ENCODE results near the gene RSRC1.
"Not testable (repeated sequence)": the region's sequence is repeated elsewhere in the genome, so short reads cannot be mapped to it uniquely, and the experiment has no call there.

The RSRC1 gene

DNA sequence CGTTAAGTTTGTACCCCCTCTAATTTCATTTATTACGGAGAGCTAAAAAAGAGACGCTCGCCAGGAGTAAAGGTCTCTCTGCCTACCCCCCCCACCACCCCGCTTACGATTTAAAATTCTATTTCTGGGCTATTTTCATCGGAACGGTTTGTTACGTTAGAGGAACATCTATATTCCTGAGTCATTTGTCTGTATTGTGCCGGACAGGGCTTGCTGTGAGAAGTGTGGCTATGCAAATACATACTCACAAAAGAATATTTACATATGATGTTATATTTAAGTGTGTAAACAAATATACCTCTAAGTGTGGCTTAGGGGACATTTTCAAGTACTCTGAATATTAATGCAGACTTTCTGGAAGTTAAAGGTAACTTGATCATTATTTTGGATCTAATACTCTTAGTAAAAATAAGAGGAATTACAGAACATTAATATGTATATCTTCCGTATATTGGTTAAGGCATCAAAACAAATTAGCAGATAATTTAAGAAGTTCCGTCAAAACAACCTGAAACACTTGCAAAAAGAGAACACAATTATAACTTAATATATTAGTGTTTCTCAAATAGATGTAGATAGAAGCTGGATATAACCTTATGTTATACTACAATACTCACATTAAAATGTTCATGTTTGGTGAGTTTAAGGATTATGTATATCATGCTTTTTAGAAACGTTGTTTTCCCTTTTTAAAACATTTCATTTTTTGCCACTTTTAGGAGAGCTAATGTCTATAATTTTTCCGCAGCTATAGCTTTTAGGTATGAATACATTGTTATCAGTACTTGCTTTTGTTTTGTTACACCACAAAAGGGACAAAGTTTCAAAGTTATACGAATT lies 2.1 kb upstream of the RSRC1 start:
- H3K79me2 ChIP-seq (ENCODE audit: control insufficient read depth, insufficient read depth, low read length, unreplicated experiment): peaks cover 55% of the 10 kb centered on the region
- peak overlapping the region; percentile 44 for H2AFZ ChIP-seq (ENCODE audit: low read length, unreplicated experiment)
- H3K4me1 ChIP-seq (ENCODE audit: control insufficient read depth, insufficient read depth, low read length, unreplicated experiment): peaks cover 12% of the 10 kb centered on the region
- no peak overlapping the region for H3K27ac ChIP-seq (ENCODE audit: low read depth, low read length)
- no peaks in the 10 kb centered on the region for H3K27me3 ChIP-seq (ENCODE audit: insufficient read depth, low read length)
- peak overlapping the region; percentile 96 for H3K4me3 ChIP-seq (ENCODE audit: low read depth, low read length)
- no peaks in the 10 kb centered on the region for H3K36me3 ChIP-seq (ENCODE audit: insufficient read depth, low read length)

DNA sequence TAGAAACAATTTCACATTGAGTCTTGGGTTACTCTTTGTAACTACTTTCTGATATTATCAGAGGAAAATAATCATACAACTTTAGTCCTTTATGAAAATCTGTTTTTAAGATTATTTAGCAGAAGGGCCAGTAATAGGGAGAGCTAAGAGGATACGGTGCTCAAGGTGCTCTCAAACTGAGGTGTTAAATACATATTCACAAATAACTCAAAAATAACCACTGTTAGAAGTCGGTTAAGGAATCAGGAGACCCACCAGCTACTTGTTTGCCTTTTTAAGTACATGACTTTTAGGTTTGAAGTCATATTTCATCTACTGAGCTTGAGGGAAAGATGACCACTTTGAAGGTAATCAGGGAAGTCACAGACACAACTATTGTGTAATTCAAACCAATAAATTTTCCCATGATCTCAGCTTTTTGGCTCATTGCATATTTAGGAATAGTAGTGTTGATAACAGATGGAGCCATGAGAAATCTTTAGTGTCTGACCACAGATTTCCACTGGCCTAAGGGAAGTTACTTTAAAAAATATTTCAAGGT lies 1.4 kb upstream of the RSRC1 start:
- H3K27ac ChIP-seq (ENCODE audit: low read depth, low read length): no peak overlapping the region
- H2AFZ ChIP-seq (ENCODE audit: low read length, unreplicated experiment): no peak overlapping the region
- H3K27me3 ChIP-seq (ENCODE audit: insufficient read depth, low read length): no peaks in the 10 kb centered on the region
- no peak overlapping the region for H3K4me3 ChIP-seq (ENCODE audit: low read depth, low read length)
- no peaks in the 10 kb centered on the region for H3K36me3 ChIP-seq (ENCODE audit: insufficient read depth, low read length)
- H3K4me1 ChIP-seq (ENCODE audit: control insufficient read depth, insufficient read depth, low read length, unreplicated experiment): peaks cover 11% of the 10 kb centered on the region
- H3K79me2 ChIP-seq (ENCODE audit: control insufficient read depth, insufficient read depth, low read length, unreplicated experiment): peaks cover 53% of the 10 kb centered on the region

DNA sequence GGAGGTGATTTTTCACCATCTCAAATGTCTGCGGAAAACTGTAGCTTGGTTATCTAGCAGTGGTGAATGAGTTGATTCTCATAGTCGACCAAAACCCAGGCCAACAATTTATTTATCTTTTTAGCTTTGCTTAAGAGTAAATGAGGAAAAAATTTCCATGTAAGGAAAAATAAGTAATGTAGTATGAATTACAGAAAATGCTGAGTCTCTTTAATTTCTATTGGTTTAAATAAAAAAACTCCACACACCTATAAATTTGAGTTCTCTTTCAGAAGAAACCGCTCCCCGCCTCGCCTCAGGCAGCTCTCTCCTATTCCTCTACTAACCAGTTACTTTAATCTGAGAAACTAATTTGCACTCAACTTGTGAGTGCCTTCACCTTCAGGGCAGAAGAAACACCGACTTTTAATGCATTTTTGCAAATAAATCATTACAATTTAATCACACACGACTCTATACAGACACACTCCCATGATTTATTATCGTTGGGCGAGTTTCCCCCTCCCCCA lies 540 bp upstream of the RSRC1 start:
- Histone ChIP-seq H3K4me1 (ENCODE audit: control insufficient read depth, insufficient read depth, low read length, unreplicated experiment) (peaks cover 11% of the 10 kb centered on the region), H3K36me3 (ENCODE audit: insufficient read depth, low read length) (no peaks in the 10 kb centered on the region), H3K79me2 (ENCODE audit: control insufficient read depth, insufficient read depth, low read length, unreplicated experiment) (peaks cover 44% of the 10 kb centered on the region), H3K27me3 (ENCODE audit: insufficient read depth, low read length) (no peaks in the 10 kb centered on the region), H3K4me3 (ENCODE audit: low read depth, low read length) (peak overlapping the region; percentile 99), H2AFZ (ENCODE audit: low read length, unreplicated experiment) (peak overlapping the region; percentile 99), H3K27ac (ENCODE audit: low read depth, low read length) (peak overlapping the region; percentile 63)

- H3K4me3 ChIP-seq (ENCODE audit: low read depth, low read length): peak overlapping the region; percentile 99
- H2AFZ ChIP-seq (ENCODE audit: low read length, unreplicated experiment): peak overlapping the region; percentile 83
- H3K27ac ChIP-seq (ENCODE audit: low read depth, low read length): peak overlapping the region; percentile 63
- no peaks in the 10 kb centered on the region for H3K27me3 ChIP-seq (ENCODE audit: insufficient read depth, low read length)
- peaks cover 11% of the 10 kb centered on the region for H3K4me1 ChIP-seq (ENCODE audit: control insufficient read depth, insufficient read depth, low read length, unreplicated experiment)
- H3K79me2 ChIP-seq (ENCODE audit: control insufficient read depth, insufficient read depth, low read length, unreplicated experiment): peaks cover 50% of the 10 kb centered on the region
- no peaks in the 10 kb centered on the region for H3K36me3 ChIP-seq (ENCODE audit: insufficient read depth, low read length)
Observed at GRCh38 chr3:158110658-158111018, 749 bp downstream of the RSRC1 start.

DNA sequence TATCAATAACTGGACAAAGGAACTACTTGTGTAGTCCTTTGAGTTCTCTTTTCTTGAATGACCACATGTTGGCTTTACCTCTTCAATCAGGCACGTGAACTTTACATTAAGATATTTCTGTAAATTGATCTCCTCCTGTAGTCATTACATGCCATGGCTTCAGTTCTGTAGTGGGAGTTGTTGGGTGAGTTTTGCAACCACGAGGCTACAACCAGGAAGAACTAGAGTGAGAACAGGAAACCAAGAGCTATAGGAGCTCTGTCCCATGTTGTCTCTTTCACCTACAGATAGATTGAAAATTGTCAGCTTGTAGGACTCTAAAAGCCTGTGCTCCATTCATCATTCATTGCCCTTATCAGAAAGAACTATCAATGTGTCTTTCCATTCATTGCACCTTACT lies 2.0 kb downstream of the RSRC1 start:
- peak overlapping the region; percentile 99; the same call in 1 of the 2 replicates for H3K4me3 ChIP-seq (ENCODE audit: low read depth, low read length)
- no peak overlapping the region for H3K27ac ChIP-seq (ENCODE audit: low read depth, low read length)
- peaks cover 11% of the 10 kb centered on the region for H3K4me1 ChIP-seq (ENCODE audit: control insufficient read depth, insufficient read depth, low read length, unreplicated experiment)
- H3K27me3 ChIP-seq (ENCODE audit: insufficient read depth, low read length): no peaks in the 10 kb centered on the region
- no peaks in the 10 kb centered on the region for H3K36me3 ChIP-seq (ENCODE audit: insufficient read depth, low read length)
- peaks cover 61% of the 10 kb centered on the region for H3K79me2 ChIP-seq (ENCODE audit: control insufficient read depth, insufficient read depth, low read length, unreplicated experiment)
- H2AFZ ChIP-seq (ENCODE audit: low read length, unreplicated experiment): no peak overlapping the region

GRCh38 chr3:158113595-158113994 lies 3.7 kb downstream of the RSRC1 start:
- peaks cover 71% of the 10 kb centered on the region for H3K79me2 ChIP-seq (ENCODE audit: control insufficient read depth, insufficient read depth, low read length, unreplicated experiment)
- H3K4me3 ChIP-seq (ENCODE audit: low read depth, low read length): not testable (repeated sequence)
- peaks cover 11% of the 10 kb centered on the region for H3K4me1 ChIP-seq (ENCODE audit: control insufficient read depth, insufficient read depth, low read length, unreplicated experiment)

DNA sequence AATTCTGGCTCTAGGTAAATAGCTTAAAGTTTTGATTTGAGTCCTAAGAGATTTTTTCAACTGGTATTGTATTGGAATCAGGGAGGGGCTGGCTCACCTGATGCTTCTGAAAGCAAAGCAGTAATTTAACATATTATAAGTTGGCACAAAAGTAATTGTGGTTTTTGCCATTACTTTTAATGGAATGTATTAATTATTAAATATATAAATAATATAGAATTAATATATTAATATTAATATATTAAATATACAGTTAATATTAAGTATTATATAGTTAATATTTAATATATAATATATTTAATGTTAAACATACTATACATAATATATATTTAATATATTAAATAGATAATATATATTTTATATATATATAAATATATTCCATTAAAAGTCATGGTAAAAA lies 10.4 kb downstream of the RSRC1 start:
- H3K79me2 ChIP-seq (ENCODE audit: control insufficient read depth, insufficient read depth, low read length, unreplicated experiment): peaks cover 39% of the 10 kb centered on the region
- H2AFZ ChIP-seq (ENCODE audit: low read length, unreplicated experiment): no peak overlapping the region
- no peak overlapping the region for H3K4me3 ChIP-seq (ENCODE audit: low read depth, low read length)
- no peaks in the 10 kb centered on the region for H3K4me1 ChIP-seq (ENCODE audit: control insufficient read depth, insufficient read depth, low read length, unreplicated experiment)
- H3K36me3 ChIP-seq (ENCODE audit: insufficient read depth, low read length): peaks cover 23% of the 10 kb centered on the region
- no peak overlapping the region for H3K27ac ChIP-seq (ENCODE audit: low read depth, low read length)
- no peaks in the 10 kb centered on the region for H3K27me3 ChIP-seq (ENCODE audit: insufficient read depth, low read length)

More at GRCh38 chr3:158113595-158113994, 3.7 kb downstream of the RSRC1 start:
- H3K27me3 ChIP-seq (ENCODE audit: insufficient read depth, low read length); H2AFZ ChIP-seq (ENCODE audit: low read length, unreplicated experiment); H3K27ac ChIP-seq (ENCODE audit: low read depth, low read length); H3K36me3 ChIP-seq (ENCODE audit: insufficient read depth, low read length): not testable (repeated sequence)

GRCh38 chr3:158121295-158121694 lies 11.4 kb downstream of the RSRC1 start:
- Histone ChIP-seq H2AFZ (ENCODE audit: low read length, unreplicated experiment) (no peak overlapping the region), H3K4me1 (ENCODE audit: control insufficient read depth, insufficient read depth, low read length, unreplicated experiment) (no peaks in the 10 kb centered on the region), H3K4me3 (ENCODE audit: low read depth, low read length) (no peak overlapping the region), H3K27me3 (ENCODE audit: insufficient read depth, low read length) (no peaks in the 10 kb centered on the region), H3K27ac (ENCODE audit: low read depth, low read length) (no peak overlapping the region), H3K36me3 (ENCODE audit: insufficient read depth, low read length) (peaks cover 32% of the 10 kb centered on the region), H3K79me2 (ENCODE audit: control insufficient read depth, insufficient read depth, low read length, unreplicated experiment) (peaks cover 38% of the 10 kb centered on the region)

DNA sequence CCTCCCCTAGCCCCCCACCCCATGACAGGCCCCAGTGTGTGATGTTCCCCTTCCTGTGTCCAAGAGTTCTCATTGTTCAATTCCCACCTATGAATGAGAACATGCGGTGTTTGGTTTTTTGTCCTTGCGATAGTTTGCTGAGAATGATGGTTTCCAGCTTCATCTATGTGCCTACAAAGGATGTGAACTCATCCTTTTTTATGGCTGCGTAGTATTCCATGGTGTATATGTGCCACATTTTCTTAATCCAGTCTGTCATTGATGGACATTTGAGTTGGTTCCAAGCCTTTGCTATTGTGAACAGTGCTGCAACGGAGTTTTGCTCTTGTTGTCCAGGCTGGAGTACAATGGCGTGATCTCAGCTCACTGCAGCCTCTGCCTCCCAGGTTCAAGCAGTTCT lies 12.8 kb downstream of the RSRC1 start:
- not testable (repeated sequence) for H3K27ac ChIP-seq (ENCODE audit: low read depth, low read length); H3K4me1 ChIP-seq (ENCODE audit: control insufficient read depth, insufficient read depth, low read length, unreplicated experiment); H3K27me3 ChIP-seq (ENCODE audit: insufficient read depth, low read length); H2AFZ ChIP-seq (ENCODE audit: low read length, unreplicated experiment); H3K4me3 ChIP-seq (ENCODE audit: low read depth, low read length)
- Histone ChIP-seq H3K36me3 (ENCODE audit: insufficient read depth, low read length) (peaks cover 44% of the 10 kb centered on the region), H3K79me2 (ENCODE audit: control insufficient read depth, insufficient read depth, low read length, unreplicated experiment) (peaks cover 33% of the 10 kb centered on the region)

GRCh38 chr3:158127250-158128219 lies 17.6 kb downstream of the RSRC1 start:
- Histone ChIP-seq H3K4me3 (ENCODE audit: low read depth, low read length) (no peak overlapping the region), H2AFZ (ENCODE audit: low read length, unreplicated experiment) (no peak overlapping the region), H3K4me1 (ENCODE audit: control insufficient read depth, insufficient read depth, low read length, unreplicated experiment) (peaks cover 8% of the 10 kb centered on the region), H3K27ac (ENCODE audit: low read depth, low read length) (peak overlapping the region; percentile 58), H3K36me3 (ENCODE audit: insufficient read depth, low read length) (peaks cover 68% of the 10 kb centered on the region), H3K79me2 (ENCODE audit: control insufficient read depth, insufficient read depth, low read length, unreplicated experiment) (peaks cover 33% of the 10 kb centered on the region), H3K27me3 (ENCODE audit: insufficient read depth, low read length) (no peaks in the 10 kb centered on the region)
